Keratinocyte (primary cell): ENCODE results near the gene LCE1C.

Source experiments
- EZH2 ChIP-seq: IDR thresholded peaks from one replicate; pipeline ENCODE4 v1.6.1; 2012; ENCODE audit warnings: inconsistent platforms, mild to moderate bottlenecking, low read length, moderate library complexity
- TF ChIP-seq, protein P1 (sequence below), 3 experiments: IDR thresholded peaks in 1 of 3; conservative IDR thresholded peaks in 1 of 3; optimal IDR thresholded peaks in 1 of 3; 2 replicates in 2 of 3; 3 replicates in 1 of 3; pipeline versions ENCODE3 to v1.5.1; 2011; ENCODE audit warnings: low read length in 3 of 3, mild to moderate bottlenecking in 3 of 3, moderate library complexity in 2 of 3, control low read depth in 1 of 3, inconsistent platforms in 1 of 3; ENCODE audit not compliant: insufficient read depth in 2 of 3; ENCODE audit errors: extremely low read depth in 1 of 3

DNA sequence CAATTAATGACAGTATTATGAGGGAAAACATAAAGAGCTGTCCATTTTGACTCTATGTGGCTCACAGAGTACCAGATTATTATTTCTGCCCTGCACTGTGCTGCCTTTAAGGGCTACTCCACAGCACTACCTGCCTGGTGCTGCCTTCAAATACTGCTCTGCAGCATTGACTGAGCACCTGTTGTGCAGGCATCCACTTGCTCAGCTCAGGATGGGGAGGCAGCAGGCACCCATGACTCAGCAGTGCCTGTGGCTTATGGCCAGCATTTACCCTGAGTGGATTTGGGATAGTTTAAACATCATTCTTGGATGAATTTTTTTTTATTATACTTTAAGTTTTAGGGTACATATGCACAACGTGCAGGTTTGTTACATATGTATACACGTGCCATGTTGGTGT is 49.6 kb downstream of the LCE1C start:
- TF ChIP-seq, protein P1, sequence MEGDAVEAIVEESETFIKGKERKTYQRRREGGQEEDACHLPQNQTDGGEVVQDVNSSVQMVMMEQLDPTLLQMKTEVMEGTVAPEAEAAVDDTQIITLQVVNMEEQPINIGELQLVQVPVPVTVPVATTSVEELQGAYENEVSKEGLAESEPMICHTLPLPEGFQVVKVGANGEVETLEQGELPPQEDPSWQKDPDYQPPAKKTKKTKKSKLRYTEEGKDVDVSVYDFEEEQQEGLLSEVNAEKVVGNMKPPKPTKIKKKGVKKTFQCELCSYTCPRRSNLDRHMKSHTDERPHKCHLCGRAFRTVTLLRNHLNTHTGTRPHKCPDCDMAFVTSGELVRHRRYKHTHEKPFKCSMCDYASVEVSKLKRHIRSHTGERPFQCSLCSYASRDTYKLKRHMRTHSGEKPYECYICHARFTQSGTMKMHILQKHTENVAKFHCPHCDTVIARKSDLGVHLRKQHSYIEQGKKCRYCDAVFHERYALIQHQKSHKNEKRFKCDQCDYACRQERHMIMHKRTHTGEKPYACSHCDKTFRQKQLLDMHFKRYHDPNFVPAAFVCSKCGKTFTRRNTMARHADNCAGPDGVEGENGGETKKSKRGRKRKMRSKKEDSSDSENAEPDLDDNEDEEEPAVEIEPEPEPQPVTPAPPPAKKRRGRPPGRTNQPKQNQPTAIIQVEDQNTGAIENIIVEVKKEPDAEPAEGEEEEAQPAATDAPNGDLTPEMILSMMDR (optimal IDR thresholded peaks at IDR 0.05 in 1 of 3, IDR thresholded peaks at IDR 0.05 in 1 of 3, conservative IDR thresholded peaks at IDR 0.05 in 1 of 3; ENCODE audit: extremely low read depth in 1 of 3, insufficient read depth in 2 of 3, low read length in 3 of 3): no peak
- TF ChIP-seq EZH2: no peak
